ENCODE results near the gene PLCG2. TPM values are rescaled to one million over a fixed set of nuclear protein-coding genes. Genes with fewer than 3 reads are reported as not detected.

PLCG2 gene
- total and polyA plus RNA-seq, 2 of the 8 experiments (the other 6 are each of a cell fraction or from before 2014, with no cell fraction given), result 6.1 to 6.9 TPM

DNA sequence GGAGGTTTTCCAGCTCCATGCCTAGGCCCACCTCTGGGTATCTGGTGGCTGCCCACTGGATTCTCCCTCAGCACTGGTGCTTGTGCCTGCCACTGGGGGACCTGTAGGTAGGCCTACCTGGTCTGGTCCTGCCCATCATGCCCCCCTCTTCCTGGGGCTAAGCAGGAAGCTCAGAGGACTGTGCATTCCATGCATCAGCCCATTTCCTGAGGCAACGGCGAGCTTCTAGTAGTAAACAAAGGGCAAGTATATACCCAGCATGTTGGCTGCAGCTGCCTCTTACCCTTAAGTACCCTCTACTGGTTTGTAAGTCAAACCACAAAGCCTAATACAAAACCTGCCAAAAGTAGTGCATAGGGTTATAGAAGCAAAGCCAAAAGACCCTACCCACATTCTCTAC is 194.6 kb downstream of the PLCG2 start:
- FAIRE-seq (peak; percentile 69), DNase-seq (ENCODE audit: low read depth in 1 of 2, low spot score in 2 of 2) (peak in 1 of 2 experiments; percentile 33)
- CTCF ChIA-PET (ENCODE audit: partially characterized antibody), result interaction anchor here (0.9 to 4.0 kb wide), 7 partner anchors 8 to 257 kb away, joined by 3 to 15 read pairs (median 4); no protein-coding TSS in a partner anchor
- no peak overlapping the region for H3K4me3 ChIP-seq (ENCODE audit: extremely low read depth in 1 of 4, insufficient read depth in 2 of 4, low read depth in 3 of 4, low read length in 4 of 4)
- H3K9me3 ChIP-seq (ENCODE audit: insufficient read depth in 2 of 2, low read depth in 1 of 2, low read length in 1 of 2), result peaks cover 13 to 20% of the 10 kb centered on the region in 2 experiments
- 41% methylated on average over 2 of the region's 2 CpGs; no CpG with 5 or more reads in 1 of the 2 experiments for WGBS, 2 experiments (ENCODE audit: extremely low coverage in 1 of 2, insufficient coverage in 1 of 2, insufficient read length in 1 of 2, insufficient replicate concordance in 2 of 2, low coverage in 1 of 2, low lambda C conversion rate in 2 of 2, missing lambda C conversion rate in 1 of 2)
- no peak overlapping the region for H2AK5ac ChIP-seq (ENCODE audit: low read depth, low read length)
- peak overlapping the region; percentile 88; the same call in 1 of the 2 replicates for H2BK15ac ChIP-seq (ENCODE audit: low read length)
- no peak overlapping the region for H3K56ac ChIP-seq (replicated peaks; ENCODE audit: insufficient read length, low read depth, low read length)
- peak overlapping the region; percentile 68 for H4K91ac ChIP-seq (replicated peaks; ENCODE audit: insufficient read length, low read length)
- H2BK12ac ChIP-seq (ENCODE audit: low read depth, low read length), result peak overlapping the region; percentile 96; the same call in 1 of the 2 replicates
- H3K27ac ChIP-seq (ENCODE audit: low read depth, low read length), result no peak overlapping the region
- TF ChIP-seq ZNF274 (IDR thresholded peaks at IDR 0.05; ENCODE audit: borderline replicate concordance, extremely low read depth, low read length) (no peak), HDAC2 (IDR thresholded peaks at IDR 0.05; ENCODE audit: borderline replicate concordance in 1 of 2, low read depth in 2 of 2, low read length in 2 of 2) (no peak), RNF2 (IDR thresholded peaks at IDR 0.05; ENCODE audit: borderline replicate concordance, low read depth, low read length, missing control alignments, poor library complexity, severe bottlenecking) (no peak), EZH2 (IDR thresholded peaks at IDR 0.05; ENCODE audit: low read depth, low read length, severe bottlenecking) (no peak), CREB1 (IDR thresholded peaks at IDR 0.05) (no peak), SP1 (IDR thresholded peaks at IDR 0.05; ENCODE audit: low read depth, low read length) (no peak), RAD21 (IDR thresholded peaks at IDR 0.05 in 1 of 2, conservative IDR thresholded peaks at IDR 0.05 in 1 of 2; ENCODE audit: low read depth in 2 of 2, low read length in 2 of 2) (peak in 1 of 2 experiments; percentile 10; a peak in 1 of 4 replicates)
- TF ChIP-seq, protein P1, sequence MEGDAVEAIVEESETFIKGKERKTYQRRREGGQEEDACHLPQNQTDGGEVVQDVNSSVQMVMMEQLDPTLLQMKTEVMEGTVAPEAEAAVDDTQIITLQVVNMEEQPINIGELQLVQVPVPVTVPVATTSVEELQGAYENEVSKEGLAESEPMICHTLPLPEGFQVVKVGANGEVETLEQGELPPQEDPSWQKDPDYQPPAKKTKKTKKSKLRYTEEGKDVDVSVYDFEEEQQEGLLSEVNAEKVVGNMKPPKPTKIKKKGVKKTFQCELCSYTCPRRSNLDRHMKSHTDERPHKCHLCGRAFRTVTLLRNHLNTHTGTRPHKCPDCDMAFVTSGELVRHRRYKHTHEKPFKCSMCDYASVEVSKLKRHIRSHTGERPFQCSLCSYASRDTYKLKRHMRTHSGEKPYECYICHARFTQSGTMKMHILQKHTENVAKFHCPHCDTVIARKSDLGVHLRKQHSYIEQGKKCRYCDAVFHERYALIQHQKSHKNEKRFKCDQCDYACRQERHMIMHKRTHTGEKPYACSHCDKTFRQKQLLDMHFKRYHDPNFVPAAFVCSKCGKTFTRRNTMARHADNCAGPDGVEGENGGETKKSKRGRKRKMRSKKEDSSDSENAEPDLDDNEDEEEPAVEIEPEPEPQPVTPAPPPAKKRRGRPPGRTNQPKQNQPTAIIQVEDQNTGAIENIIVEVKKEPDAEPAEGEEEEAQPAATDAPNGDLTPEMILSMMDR (IDR thresholded peaks at IDR 0.05; ENCODE audit: control extremely low read depth in 1 of 3, insufficient read depth in 1 of 3, low read depth in 1 of 3, low read length in 3 of 3), result peak in 1 of 3 experiments; percentile 6; a peak in 1 of 4 replicates
- TF ChIP-seq, protein P2, sequence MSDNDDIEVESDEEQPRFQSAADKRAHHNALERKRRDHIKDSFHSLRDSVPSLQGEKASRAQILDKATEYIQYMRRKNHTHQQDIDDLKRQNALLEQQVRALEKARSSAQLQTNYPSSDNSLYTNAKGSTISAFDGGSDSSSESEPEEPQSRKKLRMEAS (IDR thresholded peaks at IDR 0.05), result no peak
- H4K5ac ChIP-seq (ENCODE audit: insufficient read length, low read depth, low read length), result no peak overlapping the region
- H3K4ac ChIP-seq (replicated peaks; ENCODE audit: insufficient read length, low read depth, low read length), result no peak overlapping the region
- H3K18ac ChIP-seq (ENCODE audit: extremely low read depth, low read length), result peak overlapping the region; percentile 93
- no peak overlapping the region for H3K14ac ChIP-seq (ENCODE audit: insufficient read length)
- no peaks in the 10 kb centered on the region for H3K36me3 ChIP-seq (ENCODE audit: control insufficient read depth in 2 of 4, insufficient read depth in 4 of 4, low read length in 3 of 4)
- H3K27me3 ChIP-seq (replicated peaks in 1 of 4; ENCODE audit: control insufficient read depth in 3 of 4, extremely low read depth in 1 of 4, insufficient read depth in 3 of 4, low read length in 3 of 4), result no peaks in the 10 kb centered on the region; a peak in 1 of 7 replicates
- H3K4me2 ChIP-seq (ENCODE audit: insufficient read depth in 1 of 2, low read depth in 2 of 2, low read length in 2 of 2), result no peak overlapping the region
- peaks cover 0 to 8% (median 5%) of the 10 kb centered on the region in 4 experiments; a peak in 4 of 7 replicates for H3K4me1 ChIP-seq (replicated peaks in 1 of 4; ENCODE audit: control insufficient read depth in 3 of 4, insufficient read depth in 4 of 4, low read length in 3 of 4)
- POLR2A ChIA-PET (ENCODE audit: partially characterized antibody), result interaction anchor here (1.1 kb wide), 1 partner anchor 12 kb away, joined by 3 read pairs; no protein-coding TSS in a partner anchor
- H3K23ac ChIP-seq (ENCODE audit: insufficient read length), result no peak overlapping the region
- H4K20me1 ChIP-seq (replicated peaks in 1 of 2; ENCODE audit: control insufficient read depth in 1 of 2, insufficient read depth in 2 of 2, low read length in 2 of 2), result no peaks in the 10 kb centered on the region
- H2BK120ac ChIP-seq (replicated peaks; ENCODE audit: low read depth, low read length), result no peak overlapping the region
- no peak overlapping the region for H2AFZ ChIP-seq (ENCODE audit: low read length)
- H4K8ac ChIP-seq (ENCODE audit: extremely low read depth, insufficient read depth, low read length), result no peak overlapping the region
- no peaks in the 10 kb centered on the region for H3K79me2 ChIP-seq (ENCODE audit: control insufficient read depth in 1 of 2, insufficient read depth in 2 of 2, low read length in 2 of 2)
- H3K23me2 ChIP-seq (ENCODE audit: low read depth, low read length), result no peaks in the 10 kb centered on the region
- H3K9ac ChIP-seq (replicated peaks in 1 of 4; ENCODE audit: extremely low read depth in 1 of 4, low read depth in 3 of 4, low read length in 3 of 4), result no peak overlapping the region
- H2BK5ac ChIP-seq (ENCODE audit: low read depth, low read length), result peak overlapping the region; percentile 90; the same call in 1 of the 2 replicates
- H3K79me1 ChIP-seq (ENCODE audit: low read depth, low read length), result no peaks in the 10 kb centered on the region
- peak overlapping the region; percentile 95 for H2BK20ac ChIP-seq (ENCODE audit: low read length)
